H4 (cell line): ENCODE measurements around the gene NOL9. TPM values are rescaled to one million over a fixed set of nuclear protein-coding genes. Genes with fewer than 3 reads are reported as not detected.
"Not testable (repeated sequence)": the region's sequence is repeated elsewhere in the genome, so short reads cannot be mapped to it uniquely, and the experiment has no call there.

Experiments
- DNase-seq: peaks from one replicate; pipeline ENCODE4 v3.0.0-alpha.2; 2015; ENCODE audit warnings: low spot score
- total RNA-seq: library from RNA; depleted of rRNA; stranded (reverse); fragments of >200 nt; shearing (Covaris generic); gene quantifications from 2 replicates; pipeline ENCODE4 v1.2.3, GENCODE V29; 2014; rRNA removed

NOL9 gene
- total RNA-seq: 12.0 and 14.9 TPM in 2 replicates

DNA sequence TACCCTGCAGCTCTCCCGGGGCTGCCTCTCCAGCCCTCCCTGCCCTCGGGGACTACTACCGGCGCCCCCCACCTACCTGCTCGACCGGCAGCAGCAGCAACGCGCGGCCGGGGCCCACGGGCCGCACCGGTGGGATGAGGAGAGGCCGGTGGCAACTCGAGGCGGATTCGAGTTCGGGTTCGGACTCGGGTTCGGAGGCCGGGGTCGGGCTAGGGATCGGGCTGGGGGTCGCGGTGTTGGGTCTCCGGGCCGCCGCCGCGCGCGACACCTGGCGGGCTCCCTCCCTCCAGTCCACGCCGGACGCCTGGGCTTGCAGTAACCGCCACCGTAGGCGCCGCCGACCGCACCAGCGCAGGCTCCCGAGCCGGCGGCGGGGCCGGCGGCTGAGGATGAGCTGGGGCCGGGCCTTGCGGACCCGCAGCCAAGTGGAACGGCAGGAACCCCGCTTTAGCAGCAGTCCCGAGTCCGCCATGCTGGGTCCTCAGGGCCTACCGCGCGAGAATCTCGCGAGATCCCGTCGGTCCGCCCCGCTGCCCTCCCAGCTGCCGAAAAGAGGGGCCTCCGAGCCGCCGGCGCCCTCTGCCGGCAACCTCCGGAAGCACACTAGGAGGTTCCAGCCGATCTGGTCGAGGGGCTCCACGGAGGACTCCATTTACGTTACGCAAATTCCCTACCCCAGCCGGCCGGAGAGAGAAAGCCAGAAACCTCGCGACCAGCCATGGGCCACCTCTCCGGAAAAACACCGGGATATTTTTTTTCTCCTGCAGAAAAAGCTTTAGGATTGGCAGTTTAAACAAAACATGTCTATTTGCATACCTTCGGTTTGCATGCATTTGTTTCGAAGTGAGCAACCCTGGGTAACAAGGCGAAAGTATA is at the start of gene NOL9:
TSS of gene NOL9 (minus strand) at position 483 of the 876 bp plus-strand sequence. CDS start at position 472, 11 bp downstream.
- peak; percentile 75 for DNase-seq

DNA sequence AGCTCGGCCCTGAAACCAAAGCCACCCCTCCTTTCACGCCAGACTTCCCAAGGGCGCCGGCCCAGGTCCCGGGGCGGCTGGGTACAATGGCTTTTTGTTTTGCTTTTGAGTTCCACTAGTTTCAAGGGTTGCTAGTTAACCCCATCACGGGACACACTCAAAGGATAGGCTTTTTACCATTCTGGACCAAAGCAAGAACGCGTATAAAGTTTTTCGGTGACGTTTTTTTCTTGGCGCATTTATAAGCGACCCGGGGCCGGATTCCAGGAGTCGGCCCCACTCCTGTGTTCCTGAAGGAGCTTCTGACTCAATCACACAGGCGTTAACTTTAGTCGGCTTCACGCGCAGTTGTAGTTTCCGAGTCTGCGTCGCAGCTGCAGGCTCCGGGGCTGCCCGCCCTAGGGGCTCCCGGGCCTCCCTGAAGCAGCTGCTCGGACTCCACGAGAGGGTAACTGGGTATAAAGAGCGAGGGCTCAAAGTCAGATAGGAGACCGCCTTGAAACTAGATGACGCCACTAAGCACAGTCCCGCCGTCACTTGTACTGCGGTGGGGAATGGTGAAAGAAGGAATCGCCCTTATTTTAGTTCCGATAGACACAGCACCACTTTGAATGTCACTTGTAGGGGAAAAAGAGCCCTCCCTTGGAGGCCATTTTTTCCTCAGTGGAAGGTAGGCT is 49.1 kb upstream of the NOL9 start:
- DNase-seq: no peak

DNA sequence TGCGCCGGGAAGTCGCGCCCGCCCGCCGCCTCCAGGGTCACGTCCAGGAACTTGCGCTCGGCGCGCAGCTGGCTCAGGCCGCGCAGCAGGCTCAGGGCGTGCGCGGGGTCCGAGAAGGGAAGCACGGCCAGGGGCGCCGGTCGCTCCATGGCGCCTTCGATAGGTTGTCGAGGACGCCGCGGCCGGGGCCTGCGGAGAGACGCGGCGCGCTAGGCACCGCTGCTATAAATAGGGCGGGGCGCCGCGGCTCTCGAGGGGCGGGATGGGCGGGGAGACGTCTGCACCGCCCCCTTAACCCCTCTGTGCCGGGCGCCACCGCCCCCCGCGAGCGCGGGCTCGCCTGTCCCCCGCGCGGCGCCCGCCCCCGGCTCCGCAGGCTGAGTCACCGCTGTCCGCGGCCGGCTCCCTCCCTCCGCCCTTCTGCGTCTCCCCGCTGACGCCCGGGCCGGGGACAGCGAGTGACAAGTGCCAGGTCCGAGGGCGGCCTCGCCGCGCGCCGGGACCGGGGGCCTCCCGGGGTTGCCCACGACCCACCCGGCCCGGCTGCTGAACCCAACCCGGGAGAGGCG is 48.4 kb upstream of the NOL9 start, which contains the start of gene KLHL21:
TSS of gene KLHL21 (minus strand) at position 201 of the 569 bp plus-strand sequence. CDS start at position 149, 52 bp downstream.
- DNase-seq: peak; percentile 59

DNA sequence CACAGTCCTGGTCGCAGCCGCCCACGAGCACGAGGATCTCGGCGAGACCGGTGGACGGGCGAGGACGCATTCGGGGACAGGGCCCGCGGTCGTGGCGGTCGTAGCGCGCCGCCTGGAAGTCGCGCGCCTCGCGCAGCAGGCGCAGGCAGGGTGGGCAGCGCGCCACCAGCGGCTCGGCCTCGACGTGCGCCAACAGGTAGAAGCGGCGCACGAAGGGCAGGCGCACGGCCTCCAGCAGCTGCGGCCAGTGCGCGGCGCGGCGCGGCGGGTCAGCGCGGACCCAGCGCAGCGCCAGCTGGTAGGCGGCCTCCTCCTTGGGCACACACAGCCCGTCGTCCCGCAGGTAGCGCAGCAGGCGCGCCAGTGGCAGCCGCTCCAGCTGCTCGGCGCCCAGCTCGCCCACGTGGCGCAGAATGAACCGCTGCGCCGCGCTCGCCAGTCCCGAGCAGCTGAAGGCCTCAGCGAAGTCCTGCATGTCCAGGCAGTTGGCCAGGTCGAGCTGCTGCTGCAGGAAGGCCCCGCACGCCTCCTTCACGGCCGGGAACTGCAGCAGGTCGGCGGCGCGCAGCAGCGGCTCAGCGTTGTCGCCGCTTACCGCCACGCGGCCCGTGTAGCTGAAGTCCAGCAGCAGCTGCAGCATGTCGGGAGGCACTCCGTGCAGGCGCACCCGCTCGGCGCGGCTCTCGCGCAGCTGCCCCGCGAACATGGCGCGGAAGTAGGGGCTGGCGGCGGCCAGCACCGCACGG is 47.8 kb upstream of the NOL9 start:
- DNase-seq: no peak

DNA sequence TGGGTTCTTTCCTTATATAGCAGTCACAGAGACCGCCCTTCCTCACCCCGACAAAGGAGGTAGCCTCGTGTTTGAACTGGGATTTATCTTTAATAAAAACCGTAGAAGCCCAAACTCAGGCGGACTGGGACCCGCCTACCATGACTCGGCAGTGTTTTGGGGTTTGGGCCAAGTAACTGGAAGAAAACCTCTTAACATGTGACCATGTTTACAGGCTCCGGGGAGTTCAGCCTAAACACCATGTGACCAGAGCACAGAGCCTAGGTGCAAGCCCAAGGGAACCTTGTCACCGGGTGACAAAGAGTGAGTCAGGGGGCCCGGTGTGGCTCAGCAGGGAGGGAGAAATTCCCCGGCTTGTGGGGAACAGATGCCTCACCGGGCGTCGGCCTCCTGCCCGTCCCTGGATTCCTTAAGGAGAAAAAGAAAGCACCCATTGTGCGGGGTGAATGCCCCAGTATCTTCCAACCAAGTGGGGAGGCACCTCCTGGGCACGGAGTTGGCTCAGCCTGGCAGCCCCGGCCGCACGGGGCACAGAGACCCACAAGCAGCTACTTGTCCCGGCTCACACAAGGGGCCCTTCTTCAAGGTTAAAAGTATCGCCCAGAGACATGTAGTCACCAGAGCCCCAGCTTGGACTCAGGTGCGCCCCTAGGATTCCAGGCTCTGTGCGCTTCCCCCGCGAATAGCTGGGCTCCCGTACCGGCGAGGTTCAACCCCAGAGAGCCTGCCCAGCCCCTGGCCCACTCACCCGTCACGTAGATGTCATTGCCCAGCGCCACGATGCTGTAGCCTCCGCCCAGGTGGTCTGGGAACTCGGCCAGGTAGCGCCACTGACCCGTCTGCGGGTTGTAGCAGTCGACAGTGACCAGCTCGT is 47.0 kb upstream of the NOL9 start:
- peak; percentile 91 for DNase-seq

DNA sequence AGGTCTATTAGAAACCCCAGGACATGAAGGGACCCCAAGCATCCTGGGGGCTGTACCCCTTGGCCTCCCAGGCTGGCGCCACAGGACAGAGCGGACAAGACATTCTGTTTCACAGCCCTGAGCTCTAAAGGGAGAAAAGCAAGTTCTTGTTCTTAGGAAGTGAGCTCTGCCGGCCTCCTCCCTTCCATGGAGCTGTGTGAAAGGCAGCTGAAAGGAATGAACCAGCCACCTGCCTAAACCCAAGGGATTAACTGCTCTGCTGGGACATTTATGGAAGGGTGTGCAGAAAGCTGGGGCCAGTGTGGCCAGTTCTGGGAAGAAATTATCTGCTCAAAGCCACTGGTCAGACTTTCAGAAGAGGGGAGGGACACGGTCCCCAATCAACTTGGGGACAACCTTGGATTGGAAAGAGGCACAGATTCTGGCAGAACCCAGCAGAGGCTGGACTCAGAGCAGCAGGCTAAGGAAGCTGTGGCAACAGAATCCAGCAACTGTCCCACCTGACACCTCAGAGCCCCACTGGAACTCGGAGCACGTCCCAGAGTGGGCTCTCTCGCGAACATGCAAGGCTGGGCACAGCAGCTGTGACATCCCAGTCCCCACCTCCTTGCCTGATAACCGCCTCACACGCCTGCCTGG is 46.2 kb upstream of the NOL9 start:
- DNase-seq: no peak

DNA sequence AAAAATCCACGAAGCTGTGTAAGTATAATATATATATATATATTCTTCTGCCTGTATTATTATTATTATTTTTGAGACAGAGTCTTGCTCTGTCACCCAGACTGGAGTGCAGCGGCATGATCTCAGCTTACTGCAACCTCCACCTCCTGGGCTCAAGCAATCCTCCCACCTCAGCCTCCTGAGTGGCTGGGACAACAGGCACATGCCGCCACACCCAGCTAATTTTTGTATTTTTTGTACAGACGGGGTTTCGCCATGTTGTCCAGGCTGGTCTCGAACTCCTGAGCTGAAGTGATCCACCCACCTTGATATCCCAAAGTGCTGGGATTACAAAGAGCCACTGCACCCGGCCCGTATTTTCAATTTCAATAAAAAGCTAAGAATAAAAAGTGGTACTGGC is 45.7 kb upstream of the NOL9 start:
- not testable (repeated sequence) for DNase-seq

DNA sequence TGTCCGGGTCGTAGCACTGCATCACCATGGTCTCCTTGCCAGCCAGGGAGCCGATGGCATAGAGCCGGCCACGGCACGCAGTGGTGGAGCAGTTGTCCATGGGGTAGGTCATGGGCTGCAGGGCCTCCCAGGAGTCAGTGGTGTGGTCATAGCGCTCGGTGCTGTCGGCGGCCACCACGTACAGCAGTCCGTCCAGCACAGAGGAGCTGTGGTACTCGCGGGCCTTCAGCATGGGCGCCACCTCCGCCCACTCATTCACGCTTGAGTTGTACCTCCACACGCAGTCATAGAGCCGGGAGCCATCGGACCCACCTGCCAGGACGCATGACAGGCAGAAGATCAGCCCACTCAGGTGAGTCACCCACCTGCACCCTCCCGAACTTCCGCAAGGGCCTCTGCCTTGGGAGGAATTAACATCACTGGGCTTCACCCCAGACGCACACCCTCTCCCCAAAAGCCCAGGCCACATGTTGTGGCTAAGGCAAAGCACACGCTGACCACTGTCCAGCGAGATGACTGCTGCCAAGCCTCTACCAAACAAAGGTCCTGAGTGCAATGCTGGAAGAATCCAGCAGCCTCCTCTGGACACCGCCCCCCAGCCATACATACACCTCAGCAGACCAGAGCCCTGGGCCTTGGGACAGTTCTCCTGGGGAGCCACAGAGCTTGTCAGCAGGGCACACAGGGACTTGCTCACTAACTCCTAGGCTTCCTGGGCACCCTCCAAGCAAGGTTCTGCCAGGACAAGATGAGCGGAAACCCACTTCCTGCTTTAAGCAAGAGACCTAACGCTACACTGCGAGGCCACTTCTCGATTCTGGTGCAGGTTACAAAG is 45.0 kb upstream of the NOL9 start:
- DNase-seq: no peak

DNA sequence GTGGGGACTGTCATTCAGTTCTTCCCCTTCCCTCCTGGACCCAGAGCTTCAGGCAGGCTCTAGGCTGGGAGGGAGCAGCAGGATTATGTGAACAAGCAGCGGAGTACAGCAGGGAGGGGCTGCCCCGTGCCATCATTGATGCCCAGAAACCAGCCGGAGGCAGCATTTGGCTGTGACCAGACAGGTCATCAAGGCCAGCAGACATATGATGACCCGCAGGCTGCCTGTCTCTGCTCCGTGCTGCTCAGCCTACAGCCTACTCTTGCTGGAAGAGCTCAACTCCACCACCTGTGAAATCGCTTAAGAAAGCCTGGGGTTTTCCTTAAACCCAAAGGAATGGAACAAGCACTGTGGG is 43.4 kb upstream of the NOL9 start:
- DNase-seq: no peak

DNA sequence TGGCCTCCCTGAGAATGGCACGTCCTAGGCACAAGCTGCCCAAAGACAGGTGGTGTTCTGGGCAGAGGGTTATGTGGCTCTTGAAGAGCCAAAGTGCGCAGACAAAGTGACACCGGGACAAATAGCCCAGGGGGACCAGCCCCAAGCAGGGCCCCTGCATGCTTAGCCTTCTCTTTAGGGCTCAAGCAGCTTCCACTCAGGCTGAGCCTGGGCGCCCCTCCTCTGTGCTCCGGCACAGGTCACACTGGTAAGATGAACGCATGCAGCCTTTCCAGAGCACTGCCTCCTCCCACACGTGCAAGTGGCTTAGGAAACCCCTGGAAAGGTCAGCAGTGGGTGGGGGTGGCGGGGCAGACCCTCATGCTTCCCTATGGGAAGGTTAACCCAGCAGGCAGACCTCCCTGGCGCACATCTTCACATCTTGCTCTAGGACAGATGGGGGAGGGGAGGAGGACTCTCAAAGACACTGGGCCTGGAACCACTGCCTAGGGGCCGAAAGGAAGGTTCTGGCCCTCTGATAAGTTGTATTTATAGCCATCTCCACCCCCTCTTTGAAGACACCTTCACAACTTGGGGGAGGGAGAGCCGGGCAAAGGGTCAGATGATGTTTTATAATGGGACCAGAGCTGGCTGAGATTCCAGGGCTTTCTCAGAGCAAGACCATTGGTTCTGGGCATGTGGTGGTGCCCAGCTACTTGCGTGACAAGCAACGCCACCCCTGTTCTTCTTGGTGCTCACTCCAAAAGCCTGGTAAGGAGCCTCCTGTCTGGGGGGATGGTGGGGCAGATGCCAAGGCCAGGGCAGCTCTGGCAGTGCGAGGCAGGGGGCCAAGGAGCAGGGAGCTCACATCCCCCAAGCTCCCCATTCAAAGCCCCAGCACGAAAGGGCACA is 42.8 kb upstream of the NOL9 start:
- DNase-seq: no peak

DNA sequence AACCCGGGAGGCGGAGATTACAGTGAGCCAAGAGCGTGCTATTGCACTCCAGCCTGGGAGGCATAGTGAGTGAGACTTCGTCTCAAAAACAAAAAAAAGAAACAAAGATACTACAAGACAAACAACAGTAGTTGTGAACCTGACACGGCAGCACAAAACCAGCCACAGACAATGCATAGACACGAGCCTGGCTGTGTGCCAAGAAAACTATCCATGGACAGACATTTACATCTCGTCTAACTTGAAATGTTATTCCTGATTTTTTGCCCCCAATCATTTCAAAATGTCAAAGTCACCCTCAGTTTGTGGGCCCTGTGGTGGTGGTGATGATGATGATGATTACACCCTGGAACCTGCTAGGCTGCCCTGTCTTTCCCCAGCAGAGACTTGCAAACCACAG is 42.0 kb upstream of the NOL9 start:
- no peak for DNase-seq

DNA sequence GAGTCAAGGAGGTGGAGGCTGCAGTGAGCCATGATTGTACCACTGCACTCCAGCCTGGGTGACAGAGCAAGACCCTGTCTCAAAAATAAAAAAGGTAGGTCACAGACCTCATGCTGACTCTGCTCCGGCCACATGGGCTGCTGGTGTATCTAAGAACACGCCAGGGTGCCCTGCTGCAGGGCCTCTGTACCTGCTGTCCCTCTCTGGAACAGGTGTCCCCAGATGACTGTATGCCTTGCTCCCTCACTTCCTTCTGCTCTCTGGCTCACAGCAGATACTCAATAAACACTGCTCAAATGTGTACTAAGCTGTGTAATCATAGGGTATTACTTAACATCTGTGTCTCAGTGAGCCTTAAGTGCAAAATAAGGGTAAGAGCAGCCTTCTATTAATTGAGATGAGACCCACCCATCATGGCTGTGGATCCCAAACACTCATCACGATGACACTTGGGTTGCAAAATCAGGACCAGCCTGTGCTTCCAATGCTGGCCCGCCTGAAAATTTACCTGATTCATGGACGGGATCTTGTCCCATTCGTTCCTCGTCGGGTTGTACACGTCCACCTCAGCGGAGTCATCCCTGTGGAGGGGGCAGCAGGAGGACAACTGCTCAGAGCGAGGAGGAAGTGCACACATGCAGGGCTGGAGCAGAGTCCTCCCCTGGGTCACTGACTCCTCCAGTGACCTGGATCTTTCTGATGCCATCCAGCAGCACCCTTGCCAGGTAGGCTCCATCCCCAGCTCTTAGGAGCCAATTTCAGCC is 40.8 kb upstream of the NOL9 start:
- no peak for DNase-seq

DNA sequence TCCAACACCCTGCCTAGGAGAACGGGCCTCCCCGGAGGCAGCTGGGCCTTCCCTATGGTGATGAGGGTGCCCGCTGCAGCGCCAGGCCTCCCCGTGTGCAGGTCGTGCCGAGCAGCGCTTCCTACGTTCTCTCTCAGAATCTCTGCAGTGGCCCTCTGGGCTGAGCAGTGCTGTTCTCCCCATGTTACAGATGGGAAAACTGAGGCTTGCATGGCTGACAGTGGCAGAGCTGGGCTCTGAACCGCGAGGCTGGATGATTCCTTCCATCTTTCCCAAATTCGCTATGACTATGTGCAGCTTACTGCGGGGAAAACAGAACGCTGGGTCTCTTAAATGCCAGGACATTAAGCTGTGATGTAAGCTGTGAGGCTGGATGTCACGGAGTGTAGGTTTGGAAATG is 39.5 kb upstream of the NOL9 start:
- no peak for DNase-seq

DNA sequence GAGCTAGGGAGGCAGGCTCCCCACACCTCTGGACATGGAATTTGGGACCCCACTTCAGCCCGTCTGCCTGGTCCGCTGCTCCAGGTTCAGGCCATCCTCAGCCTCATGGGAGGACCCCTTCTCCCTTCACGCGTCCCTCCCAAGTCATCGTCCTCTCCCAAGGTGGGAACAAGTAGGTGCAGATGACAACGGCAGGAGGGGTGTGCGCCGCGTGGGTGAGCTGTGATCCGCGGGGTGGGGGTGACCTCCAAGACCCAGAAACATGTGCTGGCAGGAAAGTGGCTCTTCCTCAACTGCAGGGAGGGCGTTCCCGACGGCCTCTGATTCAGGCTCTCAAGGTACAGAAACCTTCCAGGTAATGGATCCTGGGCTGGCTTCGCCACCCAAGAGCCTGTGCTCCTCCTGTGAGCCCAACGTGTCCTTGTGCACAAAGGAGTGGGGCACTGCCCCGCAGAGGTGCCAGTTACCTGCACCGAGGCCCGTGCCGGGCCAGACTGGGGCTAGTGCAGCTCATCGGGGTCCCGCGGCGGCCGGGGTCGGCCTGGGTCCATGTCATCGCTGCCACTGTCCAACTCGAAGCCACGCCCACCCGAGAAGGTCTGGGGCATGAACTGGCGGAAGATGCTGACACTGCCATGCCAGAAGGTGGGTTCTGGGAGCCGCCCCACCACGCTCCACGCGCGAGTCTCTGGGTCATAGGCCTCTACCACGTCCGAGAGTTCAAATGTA is 38.7 kb upstream of the NOL9 start:
- no peak for DNase-seq

DNA sequence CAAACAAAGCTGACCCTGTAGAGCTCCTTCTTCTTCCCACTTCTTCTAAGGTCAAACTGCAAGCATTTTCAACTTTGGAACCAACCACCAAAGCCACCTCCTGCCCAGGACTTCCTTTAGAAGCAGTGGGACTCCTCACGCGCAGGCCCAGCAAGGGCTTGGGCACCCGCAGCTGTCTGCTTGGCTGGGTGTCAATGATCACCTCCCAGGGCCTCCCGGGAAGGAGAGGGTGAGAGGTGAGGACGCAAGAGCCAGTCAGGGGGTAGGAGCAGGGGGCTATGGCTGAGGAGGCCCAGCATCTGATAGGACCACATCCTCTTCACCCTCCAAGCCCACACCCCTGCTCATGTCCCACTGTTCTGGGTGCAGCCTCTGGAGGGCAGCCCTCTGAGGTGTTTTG is 38.1 kb upstream of the NOL9 start:
- DNase-seq: no peak

DNA sequence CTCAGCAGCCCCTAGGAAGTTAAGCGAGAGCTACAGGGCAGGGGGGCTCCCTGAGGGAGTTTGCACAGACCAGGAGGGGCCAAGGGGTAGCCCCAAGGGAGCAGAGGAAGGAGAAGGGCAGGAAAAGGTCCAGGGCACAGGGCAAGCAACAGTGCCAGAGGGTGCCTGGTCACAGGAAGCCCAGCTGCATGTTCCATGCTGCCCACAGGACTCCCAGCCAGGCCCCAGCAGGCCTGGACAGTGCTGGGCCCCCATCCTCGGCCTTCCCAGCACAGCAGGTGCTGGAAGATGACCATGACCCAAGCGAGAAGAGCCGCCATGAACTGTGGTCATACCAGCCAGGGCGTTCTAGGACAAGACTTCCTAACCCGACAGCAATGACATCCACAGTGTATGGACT is 37.3 kb upstream of the NOL9 start:
- DNase-seq: no peak

DNA sequence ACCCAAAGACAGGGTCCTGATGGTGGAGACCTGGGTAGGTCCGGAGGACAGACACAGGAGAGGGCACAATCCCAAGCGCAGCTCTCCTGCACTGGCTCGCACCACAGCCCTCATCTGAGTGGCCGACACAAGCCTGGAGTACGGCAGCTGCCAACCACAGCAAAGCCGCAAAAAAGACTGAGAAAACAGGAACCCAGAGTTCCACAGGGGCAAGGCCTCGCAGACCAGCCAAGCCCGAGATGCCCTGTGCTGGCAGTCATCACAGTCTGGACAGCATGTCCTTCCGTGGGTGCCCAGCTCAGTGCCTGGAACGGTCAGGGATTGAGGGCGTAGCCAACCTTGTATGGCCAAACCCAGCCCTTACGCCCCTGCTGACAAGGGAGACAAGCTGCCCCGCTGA is 36.9 kb upstream of the NOL9 start:
- DNase-seq: no peak
